GM12801 (cell line): ENCODE data around the gene PKP4.

ENCODE experiments used
- CTCF ChIP-seq: IDR thresholded peaks from one replicate; pipeline ENCODE4 v1.5.1; 2011; ENCODE audit warnings: control low read depth; ENCODE audit not compliant: insufficient read length; ENCODE audit errors: extremely low read depth

The PKP4 gene

GRCh38 chr2:158586491-158586890 lies 129.7 kb downstream of the PKP4 start:
- no peak for TF ChIP-seq CTCF

GRCh38 chr2:158589303-158589702 lies 132.6 kb downstream of the PKP4 start:
- no peak for TF ChIP-seq CTCF

GRCh38 chr2:158598862-158599517 lies 142.2 kb downstream of the PKP4 start:
- TF ChIP-seq CTCF = no peak

GRCh38 chr2:158599609-158600008 lies 142.9 kb downstream of the PKP4 start:
- no peak for TF ChIP-seq CTCF

- TF ChIP-seq CTCF = no peak
Observed at GRCh38 chr2:158600155-158600802, 143.5 kb downstream of the PKP4 start.

GRCh38 chr2:158602027-158602426 lies 145.3 kb downstream of the PKP4 start:
- no peak for TF ChIP-seq CTCF

GRCh38 chr2:158603205-158603604 lies 146.5 kb downstream of the PKP4 start:
- TF ChIP-seq CTCF = no peak
